Measurements from ENCODE around the gene APEX1. TPM values are rescaled to one million over a fixed set of nuclear protein-coding genes. Genes with fewer than 3 reads are reported as not detected.

The APEX1 gene
- total RNA-seq, 1 donor from 2014 or later, result 21.5 TPM

DNA sequence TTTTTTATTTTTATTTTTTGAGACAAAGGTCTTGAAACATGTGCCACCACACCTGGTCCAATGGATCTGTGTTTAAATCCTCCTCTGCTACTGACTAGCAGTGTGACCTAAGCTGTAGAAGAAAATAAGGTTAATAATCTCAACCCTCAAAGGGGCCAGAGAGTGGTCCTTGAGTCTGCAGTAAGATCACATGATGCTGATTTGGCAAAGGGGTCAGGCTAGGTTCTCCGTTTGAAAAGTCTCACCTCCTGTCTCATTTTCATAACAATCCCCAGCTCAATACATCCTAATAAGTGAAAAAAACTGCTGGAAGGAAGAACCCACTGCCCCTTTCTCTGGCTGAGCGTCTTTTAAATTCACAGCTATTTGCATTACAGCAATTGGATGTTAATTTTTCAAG is 33.8 kb upstream of the APEX1 start:
- H3K36me3 ChIP-seq, result no peaks in the 10 kb centered on the region
- DNase-seq (ENCODE audit: low spot score in 2 of 2), result no peak
- no peaks in the 10 kb centered on the region for H3K9me3 ChIP-seq
- H3K4me1 ChIP-seq, result no peaks in the 10 kb centered on the region
- H3K27ac ChIP-seq, result no peak overlapping the region
- no peak overlapping the region for H3K4me3 ChIP-seq
- TF ChIP-seq, protein P1, sequence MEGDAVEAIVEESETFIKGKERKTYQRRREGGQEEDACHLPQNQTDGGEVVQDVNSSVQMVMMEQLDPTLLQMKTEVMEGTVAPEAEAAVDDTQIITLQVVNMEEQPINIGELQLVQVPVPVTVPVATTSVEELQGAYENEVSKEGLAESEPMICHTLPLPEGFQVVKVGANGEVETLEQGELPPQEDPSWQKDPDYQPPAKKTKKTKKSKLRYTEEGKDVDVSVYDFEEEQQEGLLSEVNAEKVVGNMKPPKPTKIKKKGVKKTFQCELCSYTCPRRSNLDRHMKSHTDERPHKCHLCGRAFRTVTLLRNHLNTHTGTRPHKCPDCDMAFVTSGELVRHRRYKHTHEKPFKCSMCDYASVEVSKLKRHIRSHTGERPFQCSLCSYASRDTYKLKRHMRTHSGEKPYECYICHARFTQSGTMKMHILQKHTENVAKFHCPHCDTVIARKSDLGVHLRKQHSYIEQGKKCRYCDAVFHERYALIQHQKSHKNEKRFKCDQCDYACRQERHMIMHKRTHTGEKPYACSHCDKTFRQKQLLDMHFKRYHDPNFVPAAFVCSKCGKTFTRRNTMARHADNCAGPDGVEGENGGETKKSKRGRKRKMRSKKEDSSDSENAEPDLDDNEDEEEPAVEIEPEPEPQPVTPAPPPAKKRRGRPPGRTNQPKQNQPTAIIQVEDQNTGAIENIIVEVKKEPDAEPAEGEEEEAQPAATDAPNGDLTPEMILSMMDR (IDR thresholded peaks at IDR 0.05), result no peak
- no peaks in the 10 kb centered on the region for H3K27me3 ChIP-seq
- intact Hi-C loops (cut with DNase I), result no loop called here

DNA sequence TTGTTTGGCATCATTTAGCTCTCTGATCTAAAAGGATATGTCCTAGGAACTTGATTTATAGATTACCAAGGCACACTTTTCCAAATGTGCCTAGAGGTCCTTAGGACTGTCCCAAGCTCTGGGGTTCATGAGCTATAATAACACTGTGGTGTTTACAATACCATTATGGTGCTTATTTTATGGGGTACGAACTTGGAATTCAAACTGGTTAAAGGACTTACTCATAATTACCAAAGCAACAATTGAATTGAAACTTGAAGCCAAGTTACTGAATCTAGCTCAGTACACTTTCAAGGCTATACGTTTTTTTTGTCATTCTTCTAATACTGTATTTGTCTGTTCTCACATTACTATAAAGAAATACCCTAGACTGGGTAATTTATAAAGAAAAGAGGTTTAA is 32.1 kb upstream of the APEX1 start:
- Histone ChIP-seq H3K9me3 (no peaks in the 10 kb centered on the region), H3K27ac (no peak overlapping the region), H3K4me1 (no peaks in the 10 kb centered on the region), H3K4me3 (no peak overlapping the region), H3K36me3 (no peaks in the 10 kb centered on the region), H3K27me3 (no peaks in the 10 kb centered on the region)
- TF ChIP-seq, protein P1 (IDR thresholded peaks at IDR 0.05), result no peak
- DNase-seq (ENCODE audit: low spot score in 2 of 2), result no peak
- intact Hi-C loops (cut with DNase I), result no loop called here

DNA sequence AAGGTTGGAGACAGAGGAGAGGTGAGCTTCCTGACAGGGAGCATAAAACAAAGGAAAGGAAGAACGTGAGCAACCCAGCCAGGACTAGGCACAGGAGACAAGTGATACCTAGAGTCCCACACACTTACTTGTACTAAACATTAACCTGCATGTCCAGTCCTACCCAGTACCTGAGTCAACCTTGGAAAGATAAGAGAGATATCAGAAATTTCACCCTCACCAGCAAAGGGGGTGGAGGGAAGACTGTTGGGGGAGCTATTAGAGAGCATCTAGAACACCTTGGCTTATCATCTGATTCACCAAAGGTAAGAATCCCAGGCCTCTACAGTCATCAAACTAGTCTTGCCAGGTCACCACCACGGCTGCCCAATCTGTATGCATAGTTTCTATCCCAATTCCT is 30.2 kb upstream of the APEX1 start:
- Histone ChIP-seq H3K4me3 (no peak overlapping the region), H3K9me3 (no peaks in the 10 kb centered on the region), H3K27ac (no peak overlapping the region), H3K36me3 (no peaks in the 10 kb centered on the region), H3K4me1 (no peaks in the 10 kb centered on the region), H3K27me3 (no peaks in the 10 kb centered on the region)
- TF ChIP-seq, protein P1 (IDR thresholded peaks at IDR 0.05), result no peak
- DNase-seq (ENCODE audit: low spot score in 2 of 2), result no peak
- intact Hi-C loops (cut with DNase I), result no loop called here

DNA sequence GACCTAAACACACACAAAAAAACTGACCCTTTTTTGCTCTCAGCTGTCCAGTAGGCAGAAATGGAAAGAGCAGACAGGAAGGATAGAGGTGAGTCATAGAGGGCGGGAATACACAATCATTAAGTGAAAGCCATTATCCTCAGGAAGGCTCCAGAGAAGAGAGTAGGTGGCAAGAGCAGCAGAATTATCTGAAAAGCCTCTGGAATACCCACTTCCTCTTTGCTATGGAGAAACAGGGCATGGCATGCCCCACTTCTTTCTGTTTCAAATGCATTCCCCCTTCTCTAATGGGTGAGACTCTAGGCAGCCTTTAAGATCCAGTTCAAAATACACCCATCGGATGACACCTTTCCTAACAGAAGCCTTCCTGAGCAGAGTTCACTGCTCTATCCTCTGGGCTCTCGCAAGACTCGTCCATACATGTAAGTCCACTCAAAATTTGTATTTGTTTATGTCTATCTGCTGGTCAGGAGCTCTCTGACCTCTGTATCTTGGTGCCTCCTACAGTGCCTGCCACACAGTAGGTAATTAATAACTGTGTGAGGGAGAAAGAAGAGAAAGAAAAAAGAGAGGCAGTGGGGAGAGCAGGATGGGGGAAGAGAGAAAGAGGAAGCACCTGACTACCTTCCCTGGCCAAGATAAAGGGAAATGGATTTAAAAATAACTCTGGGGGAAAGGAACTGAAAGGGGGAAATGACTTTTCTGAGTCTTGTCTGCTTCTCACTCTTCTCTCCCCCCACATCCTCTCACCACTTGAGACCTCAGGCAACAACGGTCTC is 27.6 kb upstream of the APEX1 start:
- H3K27ac ChIP-seq, result no peak overlapping the region

DNA sequence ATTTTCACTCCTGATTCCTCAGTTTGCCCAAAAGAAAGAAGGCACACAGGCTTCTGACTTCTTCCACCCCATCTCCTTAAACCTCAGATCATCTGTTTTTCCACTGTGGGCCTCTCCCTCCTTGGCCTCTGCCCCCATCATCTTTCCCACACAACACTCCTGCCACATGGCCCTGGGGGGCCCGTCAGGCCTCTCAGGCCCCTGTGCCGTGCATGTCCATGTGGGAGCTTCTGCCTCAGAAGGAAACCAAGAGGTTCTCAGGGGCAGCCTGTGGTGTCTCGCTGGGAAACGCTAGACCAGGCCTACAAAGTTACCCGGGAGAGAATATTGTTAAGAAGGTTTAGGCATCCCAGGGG is 27.0 kb upstream of the APEX1 start:
- H3K36me3 ChIP-seq, result no peaks in the 10 kb centered on the region
- H3K4me3 ChIP-seq, result no peak overlapping the region
- no peak for DNase-seq (ENCODE audit: low spot score in 2 of 2)
- H3K27me3 ChIP-seq, result no peaks in the 10 kb centered on the region
- H3K9me3 ChIP-seq, result no peaks in the 10 kb centered on the region
- H3K4me1 ChIP-seq, result no peaks in the 10 kb centered on the region
- H3K27ac ChIP-seq, result no peak overlapping the region
- TF ChIP-seq, protein P1 (IDR thresholded peaks at IDR 0.05), result no peak
- intact Hi-C loops (cut with DNase I), result no loop called here

More for the DNA sequence above, 27.6 kb upstream of the APEX1 start:
- Histone ChIP-seq H3K36me3 (no peaks in the 10 kb centered on the region), H3K4me1 (no peaks in the 10 kb centered on the region), H3K9me3 (no peaks in the 10 kb centered on the region), H3K4me3 (no peak overlapping the region), H3K27me3 (no peaks in the 10 kb centered on the region)
- intact Hi-C loops (cut with DNase I), result no loop called here
- TF ChIP-seq, protein P1 (IDR thresholded peaks at IDR 0.05), result no peak
- no peak for DNase-seq (ENCODE audit: low spot score in 2 of 2)
